RWPE2 (cell line): ENCODE results near the gene RNF214.

Source experiments
- ATAC-seq: fragments of 200-7000 bp; cut with Tn5 transposase; 3 replicates; pipeline ENCODE4 v1.9.1; 2021; ENCODE audit warnings: low read depth
- DNase-seq: peaks from one replicate; pipeline ENCODE4 v3.0.0-alpha.2; 2020; ENCODE audit warnings: low spot score
- H3K27ac ChIP-seq: fragments of 450-650 bp; 2 replicates; pipeline ENCODE4 v1.5.1; 2017; ENCODE audit warnings: mild to moderate bottlenecking; ENCODE audit not compliant: poor library complexity, severe bottlenecking
- H3K27me3 ChIP-seq: fragments of 250-450 bp; sonication (Bioruptor Pico); 2 replicates; pipeline ENCODE4 v1.5.1; 2021; ENCODE audit warnings: mild to moderate bottlenecking, moderate library complexity; ENCODE audit not compliant: insufficient read depth, poor library complexity, severe bottlenecking
- H3K36me3 ChIP-seq: fragments of 250-450 bp; sonication (Bioruptor Pico); 2 replicates; pipeline ENCODE4 v1.5.1; 2020; ENCODE audit warnings: low read depth, mild to moderate bottlenecking, moderate library complexity
- H3K4me1 ChIP-seq: fragments of 250-450 bp; sonication (Bioruptor Pico); 2 replicates; pipeline ENCODE4 v1.5.1; 2021; ENCODE audit warnings: mild to moderate bottlenecking, moderate library complexity; ENCODE audit not compliant: insufficient read depth, poor library complexity, severe bottlenecking
- H3K4me3 ChIP-seq: fragments of 250-450 bp; sonication (Bioruptor Pico); 2 replicates; pipeline ENCODE4 v1.5.1; 2021; ENCODE audit warnings: mild to moderate bottlenecking, moderate library complexity; ENCODE audit not compliant: severe bottlenecking
- H3K9me3 ChIP-seq: fragments of 250-450 bp; sonication (Bioruptor Pico); 2 replicates; pipeline ENCODE4 v1.5.1; 2021; ENCODE audit warnings: mild to moderate bottlenecking, moderate library complexity; ENCODE audit not compliant: severe bottlenecking
- CTCF ChIP-seq: fragments of 450-650 bp; IDR thresholded peaks from one replicate; pipeline ENCODE4 v1.5.1; 2017; ENCODE audit warnings: mild to moderate bottlenecking, moderate library complexity; ENCODE audit not compliant: poor library complexity, severe bottlenecking

The RNF214 gene

GRCh38 chr11:117221775-117222517, 10.5 kb upstream of the RNF214 start:
- Histone ChIP-seq H3K4me1 (no peaks in the 10 kb centered on the region), H3K27me3 (no peaks in the 10 kb centered on the region), H3K36me3 (peaks cover 54% of the 10 kb centered on the region), H3K4me3 (no peak overlapping the region), H3K9me3 (no peaks in the 10 kb centered on the region), H3K27ac (peak overlapping the region; percentile 19)
- DNase-seq (peak; percentile 27), ATAC-seq (peak; percentile 59)
- TF ChIP-seq CTCF: no peak

DNA sequence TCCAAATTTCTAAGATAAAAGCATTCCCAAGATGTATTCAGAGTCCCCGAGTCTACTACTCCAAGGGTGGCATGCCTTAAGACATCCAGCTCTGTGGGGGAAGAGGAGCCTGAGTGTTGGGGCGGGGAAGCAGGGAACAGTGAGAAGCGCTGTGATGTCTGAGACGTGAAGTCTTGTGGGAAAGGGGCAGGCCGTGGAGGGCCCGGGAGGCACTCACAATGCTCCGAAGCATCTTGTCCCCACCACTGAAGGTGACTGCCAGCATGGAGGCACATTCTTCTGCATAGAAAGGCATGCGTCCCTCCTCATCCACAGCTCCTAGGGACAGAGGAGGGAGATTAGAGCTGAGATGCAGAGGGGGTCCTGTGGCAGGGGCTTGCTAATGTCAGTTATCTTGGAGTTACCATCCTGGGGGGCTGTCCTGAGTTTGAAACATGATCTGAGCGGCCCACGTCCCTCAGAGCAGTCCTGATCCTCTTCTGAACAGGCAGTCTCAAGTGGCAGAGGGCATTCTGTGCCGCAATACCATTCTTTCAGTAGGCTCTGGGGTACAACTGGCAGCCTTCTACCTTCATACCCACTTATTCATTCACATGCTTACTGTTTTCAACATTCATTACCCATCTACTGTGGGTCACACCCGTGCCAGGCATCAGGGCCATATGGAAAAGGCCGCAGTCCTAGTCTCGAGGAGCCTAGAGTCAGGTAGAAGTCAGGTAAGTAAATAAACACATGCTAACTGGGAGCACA, 9.3 kb upstream of the RNF214 start:
- H3K36me3 ChIP-seq: peaks cover 63% of the 10 kb centered on the region
- TF ChIP-seq CTCF: no peak

DNA sequence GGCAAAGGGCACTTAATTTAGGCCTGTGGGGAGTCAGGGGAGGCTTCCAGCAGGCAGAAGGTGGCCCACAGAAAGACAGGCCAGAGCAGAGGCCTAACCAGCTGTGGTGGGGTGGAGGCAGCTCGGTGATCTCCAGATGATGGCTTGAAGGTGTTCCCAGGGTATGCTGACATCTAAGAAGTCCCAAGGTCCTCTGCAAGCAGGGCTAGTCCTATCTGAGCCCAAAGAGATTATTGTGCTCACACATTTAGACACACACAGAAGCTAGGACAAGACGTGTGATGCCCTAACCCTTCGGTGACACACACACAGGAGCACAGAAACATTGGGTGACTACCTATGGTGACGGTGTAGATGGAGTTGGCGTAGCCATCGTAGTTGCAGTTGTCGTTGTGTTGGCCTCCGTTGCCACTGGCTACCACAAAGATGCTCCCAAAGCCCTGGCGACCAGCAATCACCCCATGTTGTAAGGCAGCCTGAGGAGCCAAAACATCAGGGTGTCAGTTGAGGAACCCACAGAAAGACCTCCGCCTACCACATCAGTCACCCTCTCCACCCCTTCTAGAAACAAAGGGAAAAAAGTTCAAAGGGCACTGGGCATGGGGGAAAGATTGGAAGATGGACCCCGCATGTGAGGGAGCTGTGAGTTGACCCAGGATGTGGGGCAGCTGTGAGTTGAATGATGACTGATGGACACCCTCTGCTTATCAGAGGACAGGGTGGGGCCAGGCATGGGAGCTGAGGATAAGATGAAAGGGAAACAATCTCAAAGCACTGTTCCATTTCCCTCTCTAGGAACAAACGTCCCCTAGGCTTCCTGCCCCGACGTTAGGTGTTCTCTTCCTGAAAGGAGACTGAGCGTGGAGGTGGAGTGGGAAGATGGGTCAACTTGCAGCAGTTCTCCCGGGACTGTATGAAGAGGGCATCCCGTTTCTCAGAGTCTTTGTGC, 8.5 kb upstream of the RNF214 start:
- peaks cover 57% of the 10 kb centered on the region for H3K36me3 ChIP-seq
- ATAC-seq (no peak), DNase-seq (peak; percentile 24)
- H3K27me3 ChIP-seq: no peaks in the 10 kb centered on the region
- H3K4me3 ChIP-seq: no peak overlapping the region
- no peak for TF ChIP-seq CTCF
- H3K9me3 ChIP-seq: no peaks in the 10 kb centered on the region
- H3K27ac ChIP-seq: no peak overlapping the region
- H3K4me1 ChIP-seq: no peaks in the 10 kb centered on the region

More for the DNA sequence above, 9.3 kb upstream of the RNF214 start:
- Histone ChIP-seq H3K4me3 (no peak overlapping the region), H3K4me1 (no peaks in the 10 kb centered on the region), H3K9me3 (no peaks in the 10 kb centered on the region), H3K27ac (no peak overlapping the region), H3K27me3 (no peaks in the 10 kb centered on the region)
- DNase-seq: peak; percentile 12
- ATAC-seq: no peak

GRCh38 chr11:117225553-117226170, 6.8 kb upstream of the RNF214 start:
- no peak for ATAC-seq
- DNase-seq: peak; percentile 32
- no peaks in the 10 kb centered on the region for H3K4me1 ChIP-seq
- H3K36me3 ChIP-seq: peaks cover 65% of the 10 kb centered on the region
- no peaks in the 10 kb centered on the region for H3K27me3 ChIP-seq
- H3K4me3 ChIP-seq: no peak overlapping the region
- no peak for TF ChIP-seq CTCF
- no peak overlapping the region for H3K27ac ChIP-seq
- no peaks in the 10 kb centered on the region for H3K9me3 ChIP-seq
